DND-41 (cell line): ENCODE data around the gene NRXN3.
"Not testable (repeated sequence)": the region's sequence is repeated elsewhere in the genome, so short reads cannot be mapped to it uniquely, and the experiment has no call there.

ENCODE experiments used
- ATAC-seq: fragments of 200-7000 bp; cut with Tn5 transposase; 3 replicates; pipeline ENCODE4 v1.9.1; 2021; ENCODE audit warnings: low read depth; ENCODE audit not compliant: insufficient read depth
- DNase-seq: peaks from one replicate; pipeline ENCODE4 v3.0.0-alpha.2; 2020
- H2AFZ ChIP-seq: 2 replicates; pipeline ENCODE4 v1.6.0; 2012; ENCODE audit warnings: low read depth, low read length
- H3K27ac ChIP-seq: 2 replicates; pipeline ENCODE4 v1.5.1; 2012; ENCODE audit warnings: low read length, inconsistent platforms
- H3K27me3 ChIP-seq: fragments of 200-600 bp; sonication (generic); 2 replicates; pipeline ENCODE4 v1.6.0; 2012; ENCODE audit warnings: low read length, mild to moderate bottlenecking, inconsistent platforms; ENCODE audit not compliant: insufficient read depth, poor library complexity
- H3K36me3 ChIP-seq: 2 replicates; pipeline ENCODE4 v1.5.1; 2012; ENCODE audit warnings: low read length, inconsistent platforms; ENCODE audit not compliant: insufficient read depth
- H3K4me1 ChIP-seq: 2 replicates; pipeline ENCODE4 v1.5.1; 2012; ENCODE audit warnings: mild to moderate bottlenecking, low read length; ENCODE audit not compliant: insufficient read depth
- H3K4me2 ChIP-seq: 2 replicates; pipeline ENCODE4 v1.6.0; 2012; ENCODE audit warnings: mild to moderate bottlenecking, moderate library complexity, low read length, inconsistent platforms; ENCODE audit not compliant: insufficient read depth
- H3K4me3 ChIP-seq, 2 experiments: fragments of 200-600 bp in 1 of 2; shearing (Covaris generic) in 1 of 2; 2 replicates each; pipeline ENCODE4 v1.5.1; 2012 to 2016; ENCODE audit warnings: inconsistent platforms in 2 of 2, low read length in 2 of 2, mild to moderate bottlenecking in 2 of 2, low read depth in 1 of 2, moderate library complexity in 1 of 2
- H3K79me2 ChIP-seq: 2 replicates; pipeline ENCODE4 v1.6.0; 2012; ENCODE audit warnings: low read length, inconsistent platforms; ENCODE audit not compliant: insufficient read depth
- H3K9ac ChIP-seq: 2 replicates; pipeline ENCODE4 v1.6.0; 2012; ENCODE audit warnings: low read depth, mild to moderate bottlenecking, inconsistent platforms, low read length, moderate library complexity
- H3K9me3 ChIP-seq: 2 replicates; pipeline ENCODE4 v1.5.1; 2012; ENCODE audit warnings: low read length, moderate library complexity, mild to moderate bottlenecking, inconsistent platforms; ENCODE audit not compliant: insufficient read depth, severe bottlenecking
- H4K20me1 ChIP-seq: 2 replicates; pipeline ENCODE4 v1.6.0; 2012; ENCODE audit warnings: low read length; ENCODE audit not compliant: insufficient read depth
- CTCF ChIP-seq: IDR thresholded peaks from 2 replicates; pipeline ENCODE4 v1.5.1; 2012; ENCODE audit warnings: borderline replicate concordance, low read length, moderate library complexity, mild to moderate bottlenecking; ENCODE audit not compliant: poor library complexity, severe bottlenecking; ENCODE audit errors: extremely low read depth
- EZH2 ChIP-seq: IDR thresholded peaks from 3 replicates; pipeline ENCODE4 v1.6.1; 2012; ENCODE audit warnings: borderline replicate concordance, low read depth, mild to moderate bottlenecking, moderate library complexity, low read length, inconsistent platforms; ENCODE audit not compliant: severe bottlenecking

The NRXN3 gene

GRCh38 chr14:79767251-79767650 lies 1597.1 kb downstream of the NRXN3 start:
- ATAC-seq: no peak
- Histone ChIP-seq H3K4me2 (no peak overlapping the region), H2AFZ (no peak overlapping the region), H3K4me3 (no peak overlapping the region), H3K27ac (no peak overlapping the region), H4K20me1 (no peaks in the 10 kb centered on the region), H3K9me3 (no peaks in the 10 kb centered on the region), H3K79me2 (no peaks in the 10 kb centered on the region), H3K36me3 (no peaks in the 10 kb centered on the region), H3K4me1 (no peaks in the 10 kb centered on the region), H3K27me3 (no peaks in the 10 kb centered on the region), H3K9ac (no peak overlapping the region)
- no peak for DNase-seq
- TF ChIP-seq CTCF: no peak
- TF ChIP-seq EZH2: no peak

DNA sequence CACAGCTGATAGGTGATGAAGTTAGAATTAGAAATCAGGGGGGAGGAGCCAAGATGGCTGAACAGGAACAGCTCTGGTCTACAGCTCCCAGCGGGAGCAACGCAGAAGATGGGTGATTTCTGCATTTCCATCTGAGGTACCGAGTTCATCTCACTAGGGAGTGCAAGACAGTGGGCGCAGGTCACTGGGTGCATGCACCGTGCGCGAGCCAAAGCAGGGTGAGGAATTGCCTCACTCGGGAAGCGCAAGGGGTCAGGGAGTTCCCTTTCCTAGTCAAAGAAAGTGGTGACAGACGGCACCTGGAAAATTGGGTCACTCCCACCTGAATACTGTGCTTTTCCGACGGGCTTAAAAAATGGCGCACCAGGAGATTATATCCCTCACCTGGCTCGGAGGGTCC lies 1597.5 kb downstream of the NRXN3 start:
- H3K4me3 ChIP-seq, H3K79me2 ChIP-seq, H2AFZ ChIP-seq, H3K36me3 ChIP-seq, H3K4me1 ChIP-seq, ATAC-seq, H3K27me3 ChIP-seq, H3K9me3 ChIP-seq, H3K27ac ChIP-seq, H3K9ac ChIP-seq, H3K4me2 ChIP-seq, H4K20me1 ChIP-seq, DNase-seq: not testable (repeated sequence)

GRCh38 chr14:79781882-79782281 lies 1611.7 kb downstream of the NRXN3 start:
- TF ChIP-seq CTCF: no peak
- no peak for TF ChIP-seq EZH2
- no peak overlapping the region for H3K4me2 ChIP-seq
- no peaks in the 10 kb centered on the region for H3K36me3 ChIP-seq
- H3K9ac ChIP-seq: no peak overlapping the region
- H2AFZ ChIP-seq: no peak overlapping the region
- no peak overlapping the region for H3K4me3 ChIP-seq
- H3K27ac ChIP-seq: no peak overlapping the region
- no peaks in the 10 kb centered on the region for H3K4me1 ChIP-seq
- no peak for ATAC-seq
- H3K9me3 ChIP-seq: no peaks in the 10 kb centered on the region
- H3K79me2 ChIP-seq: no peaks in the 10 kb centered on the region
- no peaks in the 10 kb centered on the region for H4K20me1 ChIP-seq
- no peak for DNase-seq
- H3K27me3 ChIP-seq: no peaks in the 10 kb centered on the region

- Histone ChIP-seq H3K4me2 (no peak overlapping the region), H4K20me1 (no peaks in the 10 kb centered on the region), H3K9ac (no peak overlapping the region), H3K79me2 (no peaks in the 10 kb centered on the region), H3K27ac (no peak overlapping the region), H3K4me1 (no peaks in the 10 kb centered on the region), H3K4me3 (no peak overlapping the region), H3K9me3 (no peaks in the 10 kb centered on the region), H3K27me3 (no peaks in the 10 kb centered on the region), H2AFZ (no peak overlapping the region), H3K36me3 (no peaks in the 10 kb centered on the region)
- no peak for DNase-seq
- ATAC-seq: no peak
- TF ChIP-seq EZH2 (no peak), CTCF (no peak)
These were observed 1612.9 kb downstream of the NRXN3 start for GRCh38 chr14:79783041-79783440.
